ENCODE data around the gene TMEM60.

GRCh38 chr7:77794000-77794399 lies 4.2 kb downstream of the TMEM60 start:
- TF ChIP-seq, protein P1, sequence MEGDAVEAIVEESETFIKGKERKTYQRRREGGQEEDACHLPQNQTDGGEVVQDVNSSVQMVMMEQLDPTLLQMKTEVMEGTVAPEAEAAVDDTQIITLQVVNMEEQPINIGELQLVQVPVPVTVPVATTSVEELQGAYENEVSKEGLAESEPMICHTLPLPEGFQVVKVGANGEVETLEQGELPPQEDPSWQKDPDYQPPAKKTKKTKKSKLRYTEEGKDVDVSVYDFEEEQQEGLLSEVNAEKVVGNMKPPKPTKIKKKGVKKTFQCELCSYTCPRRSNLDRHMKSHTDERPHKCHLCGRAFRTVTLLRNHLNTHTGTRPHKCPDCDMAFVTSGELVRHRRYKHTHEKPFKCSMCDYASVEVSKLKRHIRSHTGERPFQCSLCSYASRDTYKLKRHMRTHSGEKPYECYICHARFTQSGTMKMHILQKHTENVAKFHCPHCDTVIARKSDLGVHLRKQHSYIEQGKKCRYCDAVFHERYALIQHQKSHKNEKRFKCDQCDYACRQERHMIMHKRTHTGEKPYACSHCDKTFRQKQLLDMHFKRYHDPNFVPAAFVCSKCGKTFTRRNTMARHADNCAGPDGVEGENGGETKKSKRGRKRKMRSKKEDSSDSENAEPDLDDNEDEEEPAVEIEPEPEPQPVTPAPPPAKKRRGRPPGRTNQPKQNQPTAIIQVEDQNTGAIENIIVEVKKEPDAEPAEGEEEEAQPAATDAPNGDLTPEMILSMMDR (IDR thresholded peaks at IDR 0.05) = no peak
- no peak for TF ChIP-seq EZH2 (IDR thresholded peaks at IDR 0.05; ENCODE audit: borderline replicate concordance, insufficient read depth, low read depth, low read length, poor library complexity, severe bottlenecking)

Data from B cell (primary cell).